ENCODE results near the gene TMEM185B. TPM values are rescaled to one million over a fixed set of nuclear protein-coding genes. Genes with fewer than 3 reads are reported as not detected.
"Not testable (repeated sequence)": the region's sequence is repeated elsewhere in the genome, so short reads cannot be mapped to it uniquely, and the experiment has no call there.

The TMEM185B gene
- polyA plus RNA-seq, 1 donor = 13.1 TPM

GRCh38 chr2:120251880-120252224 lies 28.7 kb upstream of the TMEM185B start:
- no peak for DNase-seq (ENCODE audit: low read depth)

- DNase-seq (ENCODE audit: low read depth) = no peak
These were observed 27.9 kb upstream of the TMEM185B start for GRCh38 chr2:120251078-120251477.

- no peak for DNase-seq (ENCODE audit: low read depth)
These were observed 27.4 kb upstream of the TMEM185B start for GRCh38 chr2:120250640-120251039.

GRCh38 chr2:120247851-120248250 lies 24.7 kb upstream of the TMEM185B start:
- no peak for DNase-seq (ENCODE audit: low read depth)

GRCh38 chr2:120246546-120247300 lies 23.5 kb upstream of the TMEM185B start:
- DNase-seq (ENCODE audit: low read depth) = no peak

GRCh38 chr2:120245520-120246332 lies 22.5 kb upstream of the TMEM185B start:
- no peak for DNase-seq (ENCODE audit: low read depth)

- DNase-seq (ENCODE audit: low read depth) = no peak
These were observed 21.7 kb upstream of the TMEM185B start for GRCh38 chr2:120244656-120245519.

GRCh38 chr2:120243875-120244553 lies 20.8 kb upstream of the TMEM185B start:
- no peak for DNase-seq (ENCODE audit: low read depth)

- DNase-seq (ENCODE audit: low read depth) = no peak
These were observed 20.0 kb upstream of the TMEM185B start for GRCh38 chr2:120243211-120243610.

GRCh38 chr2:120241684-120242083 lies 18.5 kb upstream of the TMEM185B start:
- DNase-seq (ENCODE audit: low read depth) = no peak

GRCh38 chr2:120240901-120241429 lies 17.8 kb upstream of the TMEM185B start:
- DNase-seq (ENCODE audit: low read depth) = no peak

GRCh38 chr2:120239488-120240287 lies 16.5 kb upstream of the TMEM185B start:
- DNase-seq (ENCODE audit: low read depth) = no peak

- no peak for DNase-seq (ENCODE audit: low read depth)
These were observed 15.7 kb upstream of the TMEM185B start for GRCh38 chr2:120238728-120239487.

GRCh38 chr2:120237491-120237902 lies 14.3 kb upstream of the TMEM185B start:
- DNase-seq (ENCODE audit: low read depth) = no peak

- no peak for DNase-seq (ENCODE audit: low read depth)
These were observed 13.6 kb upstream of the TMEM185B start for GRCh38 chr2:120236791-120237190.

GRCh38 chr2:120236316-120236715 lies 13.1 kb upstream of the TMEM185B start:
- no peak for DNase-seq (ENCODE audit: low read depth)

GRCh38 chr2:120235681-120236080 lies 12.5 kb upstream of the TMEM185B start:
- DNase-seq (ENCODE audit: low read depth) = no peak

- DNase-seq (ENCODE audit: low read depth) = not testable (repeated sequence)
These were observed 12.0 kb upstream of the TMEM185B start for GRCh38 chr2:120235158-120235557.

GRCh38 chr2:120233292-120233691 lies 10.1 kb upstream of the TMEM185B start:
- no peak for DNase-seq (ENCODE audit: low read depth)

Measured in forelimb muscle (tissue), 1 donor.